Activated CD4-positive, CD25-positive, alpha-beta regulatory T cell (primary cell): ENCODE results near the gene SCN1A.
A peak's percentile ranks its signal among the peaks of the same experiment; 100 is the strongest.

ENCODE experiments used
- DNase-seq, 4 experiments: peaks; one replicate each; lab custom pipeline; 2025; lab: John Stamatoyannopoulos, UW

SCN1A gene

GRCh38 chr2:165970663-165971062 is 157.2 kb downstream of the SCN1A start:
- no peak for DNase-seq

GRCh38 chr2:165969227-165969626 is 158.6 kb downstream of the SCN1A start:
- DNase-seq, result no peak

GRCh38 chr2:165967746-165968145 is 160.1 kb downstream of the SCN1A start:
- no peak for DNase-seq

GRCh38 chr2:165961818-165962217 is 166.0 kb downstream of the SCN1A start:
- DNase-seq, result no peak

GRCh38 chr2:165959371-165959770 is 168.4 kb downstream of the SCN1A start:
- DNase-seq, result no peak

GRCh38 chr2:165958313-165958960 is 169.4 kb downstream of the SCN1A start:
- no peak for DNase-seq

- no peak for DNase-seq
Observed at GRCh38 chr2:165957030-165957675, 170.7 kb downstream of the SCN1A start.

GRCh38 chr2:165953655-165954606 is 173.9 kb downstream of the SCN1A start, which contains the start of gene TTC21B:
TTC21B (minus strand) TSS chr2:165953776; CDS start chr2:165953705, 71 bp downstream.
- DNase-seq, result peak; percentile 86 to 90 (median 87)

GRCh38 chr2:165953306-165953654 is 174.5 kb downstream of the SCN1A start:
- DNase-seq, result no peak

GRCh38 chr2:165952741-165953211 is 175.0 kb downstream of the SCN1A start:
- DNase-seq, result no peak

- no peak for DNase-seq
Observed at GRCh38 chr2:165952085-165952484, 175.7 kb downstream of the SCN1A start.

GRCh38 chr2:165950438-165950837 is 177.4 kb downstream of the SCN1A start:
- DNase-seq, result no peak

GRCh38 chr2:165941827-165942226 is 186.0 kb downstream of the SCN1A start:
- no peak for DNase-seq

- DNase-seq, result no peak
Observed at GRCh38 chr2:165938237-165938636, 189.6 kb downstream of the SCN1A start.
